GM18517 (cell line): ENCODE data around the gene ADGRL1.
"Not testable (repeated sequence)": the region's sequence is repeated elsewhere in the genome, so short reads cannot be mapped to it uniquely, and the experiment has no call there.

Experiments used
- ATAC-seq: cut with Tn5 transposase; IDR thresholded peaks from one replicate; pipeline ENCODE4 v1.9.1; 2021; ENCODE audit warnings: mild to moderate bottlenecking, moderate library complexity; ENCODE audit not compliant: unreplicated experiment

Gene ADGRL1

GRCh38 chr19:14205452-14206287 is at the start of gene ADGRL1:
Gene ADGRL1, minus strand, starts transcription at chr19:14206169. Its CDS starts 22,567 bp downstream, at chr19:14183602.
- not testable (repeated sequence) for ATAC-seq

DNA sequence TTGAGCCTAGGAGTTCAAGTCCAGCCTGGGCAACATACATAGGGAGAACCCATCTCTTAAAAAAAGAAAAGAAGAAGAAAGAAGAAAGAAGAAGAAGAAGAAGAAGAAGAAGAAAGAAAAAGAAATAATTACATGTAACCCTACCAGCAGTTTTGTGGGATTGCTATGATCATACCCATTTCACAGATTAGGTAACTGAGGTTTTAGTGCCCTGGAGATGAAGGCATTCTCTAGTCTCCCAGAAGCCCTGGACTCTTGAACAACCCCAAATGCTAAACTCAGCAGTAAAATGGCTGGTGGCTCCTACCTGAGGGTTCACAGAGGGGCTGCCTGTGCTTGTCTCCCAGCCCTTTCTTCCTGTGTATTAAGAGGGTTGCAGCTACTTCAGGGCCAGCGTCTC is 49.3 kb upstream of the ADGRL1 start:
- not testable (repeated sequence) for ATAC-seq

DNA sequence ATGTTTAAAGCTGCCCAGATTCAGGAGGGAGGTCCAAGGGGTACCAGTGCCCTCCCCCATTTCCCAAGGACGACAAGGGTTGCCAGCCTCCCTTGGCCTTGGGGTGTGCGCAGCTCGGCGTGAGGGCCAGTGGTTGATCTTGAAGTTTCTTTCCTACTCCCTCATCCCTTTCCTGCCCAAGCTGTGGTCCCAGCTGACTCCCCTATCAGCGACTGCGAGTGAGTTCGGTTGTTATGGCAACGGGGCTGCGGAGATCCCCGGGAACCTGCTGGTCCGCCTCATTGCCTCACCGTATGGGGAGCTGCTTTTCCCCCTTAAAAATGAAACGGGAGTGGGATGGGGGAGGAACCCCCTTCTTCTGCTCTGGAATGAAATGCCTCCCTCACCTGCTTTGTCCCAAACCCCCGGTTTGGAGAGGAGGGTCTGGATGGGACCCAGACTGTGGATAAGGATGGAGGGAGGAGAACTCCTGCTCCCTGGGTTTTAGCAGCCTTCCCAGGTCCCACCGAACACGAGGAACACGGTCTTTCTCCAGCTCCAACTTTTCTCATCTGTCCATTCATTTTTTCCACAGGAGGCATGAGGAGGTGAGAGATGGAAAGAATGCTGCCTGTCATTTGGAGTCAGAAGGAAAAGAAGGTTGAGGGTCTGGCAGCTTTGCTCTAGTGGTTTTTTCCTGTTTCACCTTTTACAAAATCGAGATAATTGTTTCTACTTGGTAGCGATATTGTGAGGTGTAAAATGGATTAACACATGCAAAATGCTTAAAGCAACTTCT is 48.0 kb upstream of the ADGRL1 start:
- ATAC-seq: not testable (repeated sequence)

DNA sequence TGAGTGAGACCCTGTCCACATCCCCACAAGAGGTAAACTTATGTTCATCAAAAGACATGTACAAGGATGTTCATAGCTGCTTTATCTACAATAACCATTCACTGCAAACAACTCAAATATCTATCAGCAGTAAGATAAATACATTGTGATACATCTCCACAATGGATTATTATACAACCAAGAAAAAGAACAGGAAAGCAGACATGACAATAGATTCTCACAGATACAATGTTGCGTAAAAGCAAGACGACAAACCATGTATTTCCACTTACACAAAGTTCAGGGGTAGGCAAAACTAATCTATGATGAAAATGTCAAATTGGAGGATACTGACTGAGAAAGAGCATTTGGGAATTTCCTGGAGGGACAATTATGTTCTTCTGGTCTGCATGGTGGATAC is 46.2 kb upstream of the ADGRL1 start:
- ATAC-seq: not testable (repeated sequence)

- ATAC-seq: no peak
These were observed 44.9 kb upstream of the ADGRL1 start for GRCh38 chr19:14250870-14251269.

DNA sequence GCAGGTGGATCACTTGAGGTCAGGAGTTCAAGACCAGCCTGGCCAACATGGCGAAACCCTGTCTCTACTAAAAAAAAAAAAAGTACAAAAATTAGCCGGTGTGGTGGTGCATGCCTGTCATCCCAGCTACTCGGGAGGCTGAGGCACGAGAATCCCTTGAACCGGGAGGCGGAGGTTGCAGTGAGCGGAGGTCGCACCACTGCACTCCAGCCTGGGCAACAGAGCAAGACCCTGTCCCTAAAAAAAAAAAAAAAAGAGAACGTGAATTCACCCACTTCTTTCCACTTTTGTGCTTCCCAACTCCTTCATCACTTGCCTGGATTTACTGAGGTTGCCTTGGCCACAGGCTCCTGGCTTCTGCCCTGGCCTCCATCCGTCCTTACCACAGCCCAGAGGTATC is 44.3 kb upstream of the ADGRL1 start:
- not testable (repeated sequence) for ATAC-seq

- ATAC-seq: not testable (repeated sequence)
These were observed 43.9 kb upstream of the ADGRL1 start for GRCh38 chr19:14249891-14250290.

GRCh38 chr19:14249012-14249754 is 43.2 kb upstream of the ADGRL1 start:
- ATAC-seq: not testable (repeated sequence)

DNA sequence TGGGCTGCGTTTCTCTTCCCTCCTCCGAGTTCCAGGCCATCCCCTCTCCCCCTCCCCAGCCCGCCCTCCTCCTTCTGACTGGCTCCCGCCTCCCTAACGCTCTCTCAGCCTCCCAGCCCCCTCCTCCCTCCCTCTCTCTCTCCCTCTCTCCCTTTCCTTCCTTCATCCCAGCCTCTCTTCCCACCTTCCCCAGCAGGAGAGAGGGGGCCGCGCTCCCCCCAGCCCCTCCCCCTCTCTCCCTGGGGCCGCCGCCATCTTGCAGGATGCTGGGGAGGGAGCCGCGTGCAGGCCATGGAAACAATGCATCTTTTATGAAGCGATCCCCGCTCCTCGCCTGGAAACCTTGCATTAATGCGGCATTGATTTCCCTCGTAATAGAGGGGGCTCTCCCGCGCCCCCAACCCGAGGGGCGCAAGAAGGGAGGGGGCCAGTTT is 42.6 kb upstream of the ADGRL1 start:
- no peak for ATAC-seq

- ATAC-seq: not testable (repeated sequence)
These were observed 41.8 kb upstream of the ADGRL1 start for GRCh38 chr19:14247548-14248471.

- ATAC-seq: not testable (repeated sequence)
These were observed 41.2 kb upstream of the ADGRL1 start for GRCh38 chr19:14247205-14247547.

DNA sequence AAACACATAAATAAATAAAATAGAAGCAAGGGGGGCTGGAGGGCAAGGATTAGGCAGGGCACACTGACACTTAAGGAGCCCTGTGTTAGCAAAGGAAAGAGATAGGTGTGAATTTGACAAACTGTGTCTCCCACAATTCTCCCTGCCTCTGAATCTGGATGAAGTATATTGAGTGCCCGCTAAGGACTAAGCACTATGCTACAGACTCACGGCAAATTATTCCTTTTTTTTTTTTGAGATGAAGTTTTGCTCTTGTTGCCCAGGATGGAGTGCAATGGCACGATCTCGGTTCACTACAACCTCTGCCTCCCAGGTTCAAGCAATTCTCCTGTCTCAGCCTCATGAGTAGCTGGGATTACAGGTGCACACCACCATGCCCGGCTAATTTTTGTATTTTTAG is 38.4 kb upstream of the ADGRL1 start:
- not testable (repeated sequence) for ATAC-seq

- ATAC-seq: not testable (repeated sequence)
These were observed 37.7 kb upstream of the ADGRL1 start for GRCh38 chr19:14243718-14244117.

GRCh38 chr19:14237014-14237941 is 31.3 kb upstream of the ADGRL1 start:
- no peak for ATAC-seq

DNA sequence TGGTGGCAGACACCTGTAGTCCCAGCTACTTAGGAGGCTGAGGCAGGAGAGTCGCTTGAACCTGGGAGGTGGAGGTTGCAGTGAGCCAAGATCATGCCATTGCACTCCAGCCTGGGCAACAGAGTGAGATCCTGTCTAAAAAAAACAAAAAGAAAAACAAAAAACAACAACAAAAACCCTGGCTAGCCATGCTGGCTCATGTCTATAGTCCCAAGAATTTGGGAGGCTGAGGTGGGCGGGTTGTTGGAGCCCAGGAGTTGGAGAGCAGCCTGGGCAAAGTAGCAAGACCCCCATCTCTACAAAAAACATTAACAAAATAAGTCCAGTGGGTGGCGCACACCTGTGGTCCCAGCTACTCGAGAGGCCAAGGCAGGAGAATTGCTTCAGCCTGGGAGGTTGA is 27.0 kb upstream of the ADGRL1 start:
- not testable (repeated sequence) for ATAC-seq

- ATAC-seq: not testable (repeated sequence)
These were observed 22.6 kb upstream of the ADGRL1 start for GRCh38 chr19:14228446-14229071.

DNA sequence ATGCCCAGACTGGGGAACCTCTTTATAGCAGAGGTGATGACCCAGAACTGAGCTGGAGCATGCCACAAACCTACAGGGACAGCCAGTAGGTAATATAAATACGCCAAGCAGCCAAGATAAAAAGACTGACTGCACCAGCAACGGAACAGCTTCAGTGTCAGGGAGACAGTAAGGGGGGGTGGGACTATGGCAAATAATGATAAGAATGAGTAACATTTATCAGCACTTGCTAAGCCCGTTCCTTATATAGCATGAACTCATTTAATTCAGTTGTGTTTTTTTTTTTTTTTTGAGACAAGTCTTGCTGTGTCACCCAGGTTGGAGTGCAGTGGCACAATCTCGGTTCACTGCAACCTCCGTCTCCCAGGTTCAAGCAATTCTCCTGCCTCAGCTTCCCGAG is 20.5 kb upstream of the ADGRL1 start:
- ATAC-seq: not testable (repeated sequence)

- ATAC-seq: no peak
These were observed 16.9 kb upstream of the ADGRL1 start for GRCh38 chr19:14222886-14223285.

GRCh38 chr19:14221345-14221744 is 15.4 kb upstream of the ADGRL1 start:
- not testable (repeated sequence) for ATAC-seq
